ENCODE results near the gene CNNM2.

CNNM2 gene

GRCh38 chr10:102917962-102918816 is at the start of gene CNNM2:
TSS of gene CNNM2 (plus strand) at chr10:102918294. CDS start at chr10:102918481, 187 bp downstream.
- DNase-seq, result peak; percentile 99

DNA sequence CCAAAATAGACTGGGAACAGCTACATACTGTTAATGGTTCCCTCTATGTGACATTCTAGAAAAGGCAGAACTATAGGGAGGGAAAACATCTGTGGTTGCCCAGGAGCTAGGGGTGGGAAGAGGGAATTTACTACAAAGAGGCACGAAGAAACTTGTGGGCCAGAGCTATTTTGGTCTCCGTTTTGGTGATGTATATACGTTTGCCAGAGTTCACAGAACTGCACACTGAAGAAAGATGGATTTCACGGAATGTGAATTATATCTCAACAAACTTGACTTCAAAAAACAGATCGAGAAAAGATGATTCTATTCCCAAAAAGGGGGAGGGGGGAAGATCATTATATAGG is 49.2 kb upstream of the CNNM2 start:
- no peak for DNase-seq

DNA sequence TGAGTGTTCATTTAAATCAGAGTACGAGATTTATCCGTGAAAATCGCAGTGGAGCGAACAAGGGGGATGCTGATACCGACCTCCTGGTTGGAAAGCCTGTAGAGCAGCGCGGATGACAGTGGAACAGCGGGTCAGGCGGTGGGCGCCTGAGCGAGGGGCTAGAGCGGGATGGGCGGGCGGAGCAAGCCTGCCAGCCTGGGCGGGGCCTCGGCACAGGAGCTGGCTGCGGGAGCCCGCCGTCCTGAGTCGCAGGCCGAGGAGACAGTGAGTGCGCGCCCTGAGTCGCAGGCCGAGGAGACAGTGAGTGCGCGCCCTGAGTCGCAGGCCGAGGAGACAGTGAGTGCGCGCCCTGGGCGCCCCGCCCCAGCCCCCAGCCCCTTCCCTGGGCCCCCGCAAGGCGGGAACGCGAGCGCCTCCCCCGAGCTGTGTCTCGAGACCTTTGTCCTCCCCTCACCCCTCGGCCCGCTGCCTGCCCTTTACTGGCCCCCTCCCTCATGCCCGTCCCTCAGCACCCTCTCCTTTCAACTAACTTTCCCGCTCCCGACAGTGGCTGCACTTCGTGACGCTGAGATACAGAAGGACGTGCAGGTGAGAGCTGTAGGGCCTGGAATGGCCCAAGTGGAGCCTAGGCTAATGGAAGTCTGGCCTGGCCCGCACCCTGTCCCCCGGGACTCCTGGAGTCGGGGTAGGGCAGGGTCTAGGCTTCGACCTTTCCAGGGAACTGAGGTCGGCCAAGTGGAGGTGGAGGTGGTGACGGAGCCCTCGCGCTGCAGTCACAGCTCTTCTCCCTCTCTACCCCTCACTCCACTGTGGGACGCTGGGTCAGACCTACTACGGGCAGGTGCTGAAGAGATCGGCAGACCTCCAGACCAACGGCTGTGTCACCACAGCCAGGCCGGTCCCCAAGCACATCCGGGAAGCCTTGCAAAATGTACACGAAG is 48.6 kb upstream of the CNNM2 start, which contains the start of gene AS3MT:
AS3MT (plus strand) TSS at position 213 of the 941 bp plus-strand sequence; CDS start at position 336, 123 bp downstream.
- DNase-seq, result peak in 1 of 2 experiments; percentile 72

DNA sequence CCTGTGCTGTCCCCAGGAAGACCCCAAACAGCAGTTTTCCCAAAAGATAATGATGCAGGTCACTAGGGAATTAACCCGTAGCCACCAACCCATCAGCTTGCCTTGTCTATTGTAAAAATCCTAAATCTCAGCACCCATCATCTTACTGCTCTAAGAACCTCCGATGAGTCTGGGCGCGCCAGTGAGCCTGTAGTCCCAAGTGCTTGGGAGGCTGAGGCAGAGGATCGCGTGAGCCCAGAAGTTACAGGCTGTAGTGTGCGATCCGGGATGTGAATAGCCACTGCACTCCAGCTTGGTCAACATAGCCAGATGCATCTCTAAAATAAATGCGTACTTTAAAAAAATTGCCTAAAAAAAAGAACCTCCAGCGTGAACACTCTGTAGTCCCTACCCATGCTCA is 47.9 kb upstream of the CNNM2 start:
- DNase-seq, result no peak

- no peak for DNase-seq
These were observed 45.9 kb upstream of the CNNM2 start for GRCh38 chr10:102872163-102872562.

DNA sequence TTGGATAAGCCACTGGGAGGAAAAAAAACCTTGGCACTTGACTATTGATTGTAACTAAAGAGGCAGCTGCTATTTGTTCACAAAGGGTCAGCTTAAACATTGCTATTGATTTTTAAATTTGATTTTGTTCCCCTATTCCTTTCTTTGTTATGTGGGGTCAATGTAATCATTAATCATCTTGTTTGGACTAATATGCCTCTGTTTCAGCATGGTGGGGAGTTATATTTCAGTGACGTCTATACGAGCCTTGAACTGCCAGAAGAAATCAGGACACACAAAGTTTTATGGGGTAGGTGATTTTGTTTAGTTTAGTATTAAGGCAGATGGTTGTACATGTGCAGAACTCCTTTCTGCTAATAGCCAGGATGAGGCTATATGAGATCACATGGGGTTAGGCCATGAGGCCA is 41.3 kb upstream of the CNNM2 start:
- no peak for DNase-seq

DNA sequence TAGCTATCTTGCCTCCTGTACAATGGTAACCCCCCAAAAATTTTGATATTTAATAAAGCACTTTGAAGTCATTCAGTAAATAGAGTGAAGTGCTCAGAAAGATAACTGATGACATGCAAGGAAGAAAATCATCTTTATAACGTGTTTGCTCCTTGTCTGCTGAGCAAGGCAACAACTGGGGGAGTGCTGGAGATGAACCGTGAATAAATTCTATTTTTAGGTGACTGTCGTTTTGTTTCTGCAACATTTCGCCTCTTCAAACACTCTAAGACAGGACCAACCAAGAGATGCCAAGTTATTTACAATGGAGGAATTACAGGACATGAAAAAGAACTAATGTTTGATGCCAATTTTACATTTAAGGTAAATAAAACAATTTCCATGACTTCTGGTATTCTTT is 39.5 kb upstream of the CNNM2 start:
- DNase-seq, result no peak

GRCh38 chr10:102880256-102880655 is 37.8 kb upstream of the CNNM2 start:
- DNase-seq, result no peak

DNA sequence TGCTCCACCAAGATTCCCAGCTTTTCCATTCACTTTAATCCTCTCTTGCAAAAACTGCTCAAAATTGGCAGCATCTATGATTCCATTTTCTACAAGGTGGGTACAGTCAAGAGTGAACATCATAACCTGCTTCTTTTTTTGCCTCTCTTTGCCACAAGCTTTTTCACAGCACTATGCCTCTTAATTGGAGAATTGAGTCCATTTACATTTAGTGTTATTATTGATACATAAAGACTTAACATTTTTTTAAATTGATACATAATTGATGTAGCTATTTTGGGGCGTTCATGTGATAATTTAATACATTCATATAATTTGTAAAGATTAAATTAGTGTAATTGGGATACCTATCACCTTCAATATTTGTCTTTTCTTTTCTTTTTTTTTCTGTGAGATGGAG is 30.0 kb upstream of the CNNM2 start:
- DNase-seq, result no peak

DNA sequence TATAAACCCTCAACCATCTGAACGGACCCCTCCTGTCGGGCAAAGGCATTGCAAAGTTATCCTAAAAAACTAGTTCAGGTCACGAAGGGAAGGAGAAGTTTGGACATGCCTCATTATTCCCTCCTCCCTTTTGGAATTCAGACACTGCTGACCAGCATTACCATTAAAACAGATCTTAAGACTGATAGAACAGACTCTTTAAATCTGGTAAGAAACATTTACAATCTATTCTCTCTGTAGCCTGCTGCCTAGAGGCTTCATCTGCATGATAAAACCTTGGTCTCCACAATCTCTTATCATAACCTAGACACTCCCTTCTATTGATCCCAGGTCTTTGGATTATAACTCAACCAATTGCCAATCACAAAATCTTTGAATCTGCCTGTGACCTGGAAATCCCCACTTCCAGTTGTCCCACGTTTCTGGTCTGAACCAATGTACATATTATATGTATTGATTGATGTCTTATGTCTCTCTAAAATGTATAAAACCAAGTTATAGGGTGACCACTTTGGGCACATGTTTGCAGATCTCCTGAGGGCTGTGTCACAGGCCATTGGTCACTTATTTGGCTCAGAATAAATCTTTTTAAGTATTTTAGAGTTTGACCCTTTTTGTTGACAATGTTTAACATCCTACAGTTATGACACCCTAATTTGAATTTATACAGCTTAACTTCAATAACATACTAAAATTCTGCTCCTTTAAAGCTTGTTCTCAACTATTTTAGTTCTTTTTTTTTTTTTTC is 23.5 kb upstream of the CNNM2 start:
- DNase-seq, result no peak

- no peak for DNase-seq
These were observed 18.1 kb upstream of the CNNM2 start for GRCh38 chr10:102900006-102900405.

- no peak for DNase-seq
These were observed 13.7 kb upstream of the CNNM2 start for GRCh38 chr10:102904346-102904745.

DNA sequence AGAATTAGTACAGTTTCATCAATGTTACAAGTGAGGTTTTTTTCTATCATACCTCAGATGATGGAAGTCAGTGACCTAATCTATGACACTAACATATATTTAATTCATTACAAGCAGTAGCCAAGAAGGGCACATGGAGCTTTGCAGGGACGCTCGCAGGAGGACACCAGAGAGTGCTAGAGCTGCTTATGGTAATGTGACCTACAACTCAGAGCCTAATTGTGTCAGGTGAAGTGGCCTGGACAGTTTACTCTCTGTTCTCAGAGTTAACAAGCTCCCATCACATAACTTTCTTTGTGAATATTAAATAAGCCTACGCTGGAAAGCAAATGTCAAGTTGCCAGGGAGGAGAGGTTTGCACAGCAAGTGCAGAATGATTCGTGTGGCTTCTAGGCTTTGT is 11.6 kb upstream of the CNNM2 start:
- no peak for DNase-seq

DNA sequence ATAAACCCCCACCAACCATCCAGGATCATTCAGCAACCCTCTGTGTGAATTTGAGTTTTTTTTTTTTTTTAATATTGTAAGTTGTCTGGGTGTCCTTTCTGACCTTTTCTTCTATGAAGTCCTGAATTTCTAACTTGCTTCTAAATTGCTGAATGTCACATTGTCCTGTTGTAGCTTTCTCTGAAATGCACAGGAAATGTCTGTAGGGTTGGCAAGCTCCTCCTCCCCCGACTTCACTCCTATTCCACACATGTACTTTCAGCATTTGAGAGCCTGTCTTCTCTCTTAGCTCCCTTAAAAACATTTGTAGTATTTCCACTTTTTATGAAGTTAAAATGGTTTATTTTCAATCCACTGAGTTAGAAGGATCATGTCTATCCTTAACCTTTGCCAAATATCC is 3.3 kb upstream of the CNNM2 start:
- no peak for DNase-seq

- no peak for DNase-seq
These were observed 1.9 kb upstream of the CNNM2 start for GRCh38 chr10:102916173-102916572.

- DNase-seq, result peak; percentile 60 to 82
These were observed 656 bp upstream of the CNNM2 start for GRCh38 chr10:102917314-102917961.

- peak in 1 of 2 experiments; percentile 56 for DNase-seq
These were observed 737 bp downstream of the CNNM2 start for GRCh38 chr10:102918817-102919245.

GRCh38 chr10:102919246-102919959 is 1.3 kb downstream of the CNNM2 start:
- peak; percentile 29 to 55 for DNase-seq

DNA sequence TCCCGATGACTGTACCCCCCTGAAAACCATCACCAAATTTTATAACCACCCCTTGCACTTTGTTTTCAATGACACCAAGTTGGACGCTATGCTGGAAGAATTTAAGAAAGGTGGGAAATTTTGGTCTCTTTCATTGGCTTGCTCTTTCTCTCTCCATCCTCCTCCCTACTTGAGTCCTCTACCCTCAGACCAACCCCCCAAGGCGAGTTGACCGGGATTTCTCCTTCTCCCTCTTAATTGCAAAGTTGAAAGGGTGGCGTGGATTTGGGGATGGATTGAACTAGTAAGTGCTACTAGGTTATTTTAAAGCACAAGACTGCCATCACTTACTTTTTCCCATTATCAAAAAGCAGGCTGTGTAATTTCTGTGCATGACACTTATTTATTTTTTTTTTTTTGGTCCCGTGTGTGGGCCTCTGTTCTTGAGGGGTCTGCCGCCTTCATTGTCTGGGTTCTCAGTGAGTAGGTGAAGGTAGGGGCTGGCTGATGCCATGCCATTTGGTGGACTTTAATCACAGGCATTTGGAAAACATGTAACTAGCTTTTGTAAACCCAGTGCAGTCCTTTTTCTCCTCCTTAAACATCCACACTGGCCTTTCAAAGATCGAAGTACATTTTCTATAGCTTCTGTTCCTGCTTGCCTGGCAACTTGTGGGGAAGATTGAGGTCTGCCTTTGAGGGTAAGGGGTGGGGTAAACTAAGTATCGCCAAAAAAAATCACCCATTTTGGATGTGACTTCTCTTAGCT is 2.1 kb downstream of the CNNM2 start:
- DNase-seq, result peak in 1 of 2 experiments; percentile 18

- no peak for DNase-seq
These were observed 5.5 kb downstream of the CNNM2 start for GRCh38 chr10:102923601-102924000.

DNA sequence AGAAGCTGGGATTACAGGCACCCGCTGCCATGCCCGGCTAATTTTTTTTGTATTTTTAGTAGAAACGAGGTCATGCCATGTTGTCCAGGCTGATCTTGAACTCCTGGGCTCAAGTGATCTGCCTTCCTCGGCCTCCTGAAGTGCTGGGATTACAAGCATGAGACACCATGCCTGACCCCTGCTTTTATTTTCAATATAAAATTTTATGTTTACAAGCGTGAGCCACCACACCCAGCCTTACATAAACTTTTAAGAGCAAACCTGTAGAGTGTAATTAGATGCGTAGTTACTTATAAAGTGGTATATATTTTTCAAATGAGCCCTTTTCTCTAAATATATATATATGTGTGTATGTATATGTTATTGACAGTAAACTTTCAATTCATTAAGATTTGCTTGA is 8.7 kb downstream of the CNNM2 start:
- DNase-seq, result no peak

All from NCI-H526 (cell line).